Measurements from ENCODE around the gene TSR2.
"Not testable (repeated sequence)": the region's sequence is repeated elsewhere in the genome, so short reads cannot be mapped to it uniquely, and the experiment has no call there.

Gene TSR2

GRCh38 chrX:54473993-54474859 lies 34.0 kb downstream of the TSR2 start:
- DNase-seq (ENCODE audit: low spot score) = no peak

GRCh38 chrX:54479136-54480111 lies 39.2 kb downstream of the TSR2 start:
- DNase-seq (ENCODE audit: low spot score) = no peak

- DNase-seq (ENCODE audit: low spot score) = no peak
These were observed 42.8 kb downstream of the TSR2 start for GRCh38 chrX:54482839-54483593.

GRCh38 chrX:54483946-54484345 lies 43.7 kb downstream of the TSR2 start:
- DNase-seq (ENCODE audit: low spot score) = peak; percentile 21

- no peak for DNase-seq (ENCODE audit: low spot score)
These were observed 44.5 kb downstream of the TSR2 start for GRCh38 chrX:54484666-54485065.

GRCh38 chrX:54489819-54490218 lies 49.6 kb downstream of the TSR2 start:
- DNase-seq (ENCODE audit: low spot score) = not testable (repeated sequence)

- no peak for DNase-seq (ENCODE audit: low spot score)
These were observed 52.1 kb downstream of the TSR2 start for GRCh38 chrX:54492340-54492739.

- DNase-seq (ENCODE audit: low spot score) = no peak
These were observed 54.2 kb downstream of the TSR2 start for GRCh38 chrX:54494166-54494988.

Measured in pons (tissue), 1 donor.